Measurements from ENCODE around the gene ESR1. TPM values are rescaled to one million over a fixed set of nuclear protein-coding genes. Genes with fewer than 3 reads are reported as not detected.
"Not testable (repeated sequence)": the region's sequence is repeated elsewhere in the genome, so short reads cannot be mapped to it uniquely, and the experiment has no call there.

Gene ESR1
- total RNA-seq, 2 donors from 2014 or later: 2.4 to 4.9 TPM

DNA sequence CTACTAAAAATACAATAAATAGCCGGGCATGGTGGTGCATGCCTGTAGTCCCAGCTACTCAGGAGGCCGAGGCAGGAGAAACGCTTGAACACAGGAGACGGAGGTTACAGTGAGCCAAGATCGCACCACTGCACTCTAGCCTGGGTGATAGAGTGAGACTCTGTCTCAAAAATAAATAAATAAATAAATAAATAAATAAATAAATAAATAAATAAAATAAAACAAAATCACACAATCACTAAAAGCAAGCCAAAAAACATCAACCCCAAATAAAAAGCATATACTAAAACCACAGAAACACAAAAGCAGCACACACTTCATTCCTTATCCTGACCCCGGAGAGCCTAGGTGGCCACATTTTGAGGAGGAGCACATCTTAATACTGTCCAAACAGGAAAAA lies 330.9 kb downstream of the ESR1 start:
- DNase-seq; ATAC-seq; intact Hi-C loops (cut with DNase I): not testable (repeated sequence)

DNA sequence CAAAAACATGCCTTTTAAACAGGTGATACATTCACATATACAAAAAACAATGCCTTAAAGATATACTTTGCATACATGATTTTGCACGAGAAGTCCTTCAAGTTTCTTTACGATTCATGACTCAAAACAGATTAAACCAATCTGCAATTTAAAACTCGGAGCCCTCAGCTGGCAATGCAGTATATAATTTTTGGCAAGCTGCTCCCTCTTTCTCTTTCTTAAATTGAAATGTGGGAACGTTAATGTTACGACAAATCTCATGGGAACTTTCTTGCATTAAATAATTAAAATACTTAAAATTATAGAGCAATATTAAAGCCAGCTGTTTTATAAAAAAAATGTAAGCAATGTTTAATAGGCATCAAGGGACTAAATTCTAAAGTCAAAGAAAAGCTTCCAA lies 334.6 kb downstream of the ESR1 start:
- intact Hi-C loops (cut with DNase I): no loop called here
- DNase-seq: no peak
- no peak for ATAC-seq

DNA sequence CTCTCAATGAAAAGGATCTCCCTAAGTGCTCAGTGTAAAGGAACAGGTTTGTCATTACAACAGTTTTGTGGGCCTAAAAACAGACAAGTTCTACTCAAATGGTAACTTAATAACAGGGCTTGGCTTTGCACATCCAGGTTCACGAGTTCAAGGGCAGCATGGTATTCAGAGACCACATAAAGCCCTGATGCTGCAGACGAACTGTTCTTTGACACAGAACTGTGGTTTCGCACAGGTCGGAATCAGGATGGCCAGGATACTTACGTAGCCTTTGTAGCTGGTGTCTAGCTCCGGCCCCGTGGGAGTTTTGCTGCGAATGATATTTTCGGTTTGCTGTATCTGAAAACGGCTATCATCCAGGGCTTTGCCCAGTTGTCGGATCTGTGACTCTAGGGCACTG lies 335.9 kb downstream of the ESR1 start:
- ATAC-seq: no peak
- intact Hi-C loops (cut with DNase I): no loop called here
- no peak for DNase-seq

DNA sequence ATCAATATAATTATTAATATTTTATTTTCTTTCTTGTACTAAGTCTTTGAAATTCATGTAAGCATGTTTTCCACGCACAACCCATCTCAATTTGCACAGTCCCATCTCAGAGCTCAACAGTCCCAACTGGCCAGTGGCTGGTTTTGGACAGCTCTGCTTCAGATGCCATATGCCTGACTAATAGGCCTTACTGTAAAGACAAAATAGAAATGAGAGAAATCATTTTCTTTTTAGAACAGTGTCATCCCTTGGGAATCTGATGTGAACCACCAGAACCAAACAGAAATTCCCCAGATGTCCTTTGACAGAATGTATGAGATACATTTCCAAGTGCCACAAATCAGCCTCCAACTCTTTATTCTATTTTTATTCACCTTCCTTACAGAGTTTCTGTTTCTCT lies 338.9 kb downstream of the ESR1 start:
- ATAC-seq: peak in 1 of 2 donors; percentile 58
- intact Hi-C loops (cut with DNase I): no loop called here

DNA sequence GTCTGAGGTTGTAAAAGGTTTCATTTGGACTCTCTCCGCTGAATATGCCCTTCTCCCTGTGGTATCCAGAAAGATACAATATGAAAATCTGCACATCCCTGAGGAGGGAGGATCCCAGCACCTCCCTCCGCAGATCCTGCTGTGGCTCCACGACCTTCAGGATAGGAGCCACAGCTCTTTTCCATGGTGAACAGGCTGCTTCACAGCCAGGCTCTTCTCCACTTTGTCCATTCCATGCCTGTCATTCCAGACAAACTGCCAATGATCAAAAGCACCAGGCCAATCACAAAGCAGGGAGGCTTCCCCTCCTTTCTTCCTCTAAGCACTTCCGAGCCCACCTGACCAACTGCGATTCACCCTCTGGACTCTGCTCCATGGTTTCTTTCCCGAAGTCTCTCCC lies 339.8 kb downstream of the ESR1 start:
- intact Hi-C loops (cut with DNase I): no loop called here
- DNase-seq (no peak), ATAC-seq (peak; percentile 17 to 36)

More for the DNA sequence above, 338.9 kb downstream of the ESR1 start:
- no peak for DNase-seq

DNA sequence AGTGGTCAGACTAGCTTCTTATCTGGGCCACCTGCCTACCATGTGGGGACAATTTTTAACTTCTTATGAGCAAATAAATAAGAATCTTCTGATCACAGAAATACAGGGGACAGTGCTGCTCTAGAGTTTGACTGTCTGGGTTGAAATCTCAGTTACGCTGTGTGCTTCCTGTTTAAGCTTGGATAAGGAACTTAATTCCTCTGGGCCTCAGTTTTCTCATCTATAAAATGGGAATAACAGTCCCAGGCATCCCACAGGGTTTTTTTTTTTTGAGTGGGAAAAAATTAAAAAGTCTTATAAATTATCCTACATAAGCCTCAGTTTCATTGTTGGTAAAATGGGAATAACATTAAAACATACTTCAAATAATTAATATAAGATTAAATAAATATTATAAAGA lies 340.9 kb downstream of the ESR1 start:
- ATAC-seq: no peak
- DNase-seq: no peak
- intact Hi-C loops (cut with DNase I): no loop called here

DNA sequence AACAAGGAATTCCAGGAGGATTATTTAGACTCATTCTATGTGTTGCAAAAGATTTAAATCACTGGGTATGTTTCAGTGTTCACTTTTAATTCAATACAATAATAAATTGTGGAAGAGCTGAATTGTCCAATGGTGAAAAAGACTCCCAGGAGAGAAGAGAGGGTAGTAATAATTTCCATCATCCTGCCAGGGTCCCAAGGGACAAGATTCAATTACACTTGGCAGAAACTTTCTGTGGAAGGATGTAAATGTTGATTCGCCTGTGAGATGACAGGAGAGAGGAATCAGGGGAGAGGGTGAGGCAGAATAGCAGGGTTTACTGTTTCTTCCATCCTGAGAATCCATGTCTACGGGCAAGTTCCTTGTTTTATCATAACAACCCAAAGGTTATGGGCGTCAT lies 342.7 kb downstream of the ESR1 start:
- DNase-seq (no peak), ATAC-seq (no peak)
- intact Hi-C loops (cut with DNase I): no loop called here

DNA sequence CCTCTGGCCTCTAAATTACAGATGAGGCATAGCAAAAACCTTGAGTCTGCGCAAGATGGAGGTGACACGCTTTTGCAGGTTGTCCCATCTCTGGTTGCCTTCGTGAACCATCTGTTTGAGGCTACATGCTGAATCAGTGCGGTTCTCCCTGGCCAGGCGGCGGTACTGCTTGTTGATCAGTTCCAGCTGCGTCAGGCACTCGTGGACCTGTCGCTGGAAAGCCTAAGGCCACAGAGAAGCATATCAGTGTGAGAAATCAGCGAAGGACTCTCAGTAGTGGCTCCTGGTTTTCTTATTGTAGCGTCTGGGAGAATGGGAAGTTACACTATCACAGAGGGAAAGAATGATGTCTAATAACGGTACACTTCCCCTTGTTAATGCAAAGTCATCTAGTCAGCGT lies 344.4 kb downstream of the ESR1 start:
- intact Hi-C loops (cut with DNase I): no loop called here
- no peak for ATAC-seq

DNA sequence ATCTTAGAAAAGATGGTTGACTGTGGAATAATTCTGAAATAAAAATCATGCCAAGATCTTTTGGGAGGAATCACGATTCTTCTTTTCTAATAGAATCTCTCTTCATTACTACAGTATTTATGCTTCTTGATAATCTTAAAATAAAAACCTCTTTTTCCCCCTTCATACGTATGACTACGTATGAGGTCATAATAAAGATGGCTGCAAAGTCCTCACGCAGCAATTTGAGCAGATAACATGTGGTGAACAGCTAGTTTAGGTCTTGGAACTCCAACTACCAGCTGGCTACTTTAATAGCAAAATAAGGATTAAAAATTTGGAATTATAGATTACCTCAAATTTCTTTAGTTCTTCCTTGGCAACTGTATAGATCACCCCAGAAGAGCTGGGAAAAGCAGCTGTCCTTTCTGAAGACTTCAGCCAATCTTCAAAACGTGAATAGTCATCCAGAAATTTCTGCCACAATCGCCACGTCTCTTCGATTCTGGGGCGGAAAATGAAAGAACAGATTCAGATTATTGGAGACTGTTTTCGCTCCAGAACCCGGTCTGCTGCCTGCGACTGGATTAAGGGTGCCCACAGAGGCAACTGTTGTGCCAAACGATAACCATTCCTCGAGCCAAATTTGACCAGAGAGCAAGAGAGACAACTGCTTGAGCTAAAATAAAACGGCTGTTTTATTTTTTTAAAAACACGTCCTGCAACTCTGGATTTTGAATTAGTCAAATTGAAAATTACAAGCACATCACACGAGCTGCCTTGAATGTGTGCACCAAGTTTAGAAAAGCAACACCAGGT lies 347.3 kb downstream of the ESR1 start:
- intact Hi-C loops (cut with DNase I): no loop called here
- DNase-seq (no peak), ATAC-seq (no peak)

More for the DNA sequence above, 344.4 kb downstream of the ESR1 start:
- DNase-seq: no peak

DNA sequence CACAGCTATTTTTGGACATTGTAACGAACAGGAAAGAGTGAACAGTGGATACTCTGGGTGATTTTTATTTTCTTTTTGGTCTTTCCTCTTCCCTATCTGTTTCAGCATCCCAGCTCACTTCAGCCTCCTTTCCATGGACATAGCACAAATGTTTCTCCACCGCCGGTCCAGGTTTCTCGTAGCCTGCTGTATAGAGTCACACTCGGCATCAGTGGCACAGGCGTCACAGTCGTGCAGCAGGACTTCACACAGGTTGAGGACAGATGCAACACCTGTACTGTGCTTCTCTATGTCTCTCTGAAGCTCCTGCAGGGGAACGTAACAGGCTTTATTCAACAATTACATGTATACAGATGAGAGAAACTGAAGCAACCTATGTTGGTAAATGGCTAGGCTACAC lies 348.3 kb downstream of the ESR1 start:
- intact Hi-C loops (cut with DNase I): no loop called here
- DNase-seq: no peak
- ATAC-seq: no peak

DNA sequence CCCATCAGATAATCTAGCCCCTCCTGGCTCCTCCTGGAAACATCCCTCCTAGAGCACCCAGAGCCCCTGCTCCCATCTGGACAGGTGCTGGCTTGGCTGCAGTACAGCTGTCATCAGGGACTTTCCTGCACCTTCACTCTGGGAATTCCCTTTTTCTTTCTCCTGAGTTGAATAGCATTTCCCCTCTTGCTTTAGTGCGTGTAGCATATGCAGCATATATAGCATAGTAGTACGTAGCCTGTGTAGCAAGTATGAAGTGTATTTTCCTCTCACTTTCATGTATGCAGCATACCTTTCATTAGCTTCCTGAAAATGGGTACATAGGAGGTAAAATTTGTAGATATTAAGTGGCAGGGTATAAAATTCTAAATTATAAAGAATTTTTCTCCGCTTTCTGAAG lies 352.9 kb downstream of the ESR1 start:
- intact Hi-C loops (cut with DNase I): no loop called here
- DNase-seq: no peak
- no peak for ATAC-seq

DNA sequence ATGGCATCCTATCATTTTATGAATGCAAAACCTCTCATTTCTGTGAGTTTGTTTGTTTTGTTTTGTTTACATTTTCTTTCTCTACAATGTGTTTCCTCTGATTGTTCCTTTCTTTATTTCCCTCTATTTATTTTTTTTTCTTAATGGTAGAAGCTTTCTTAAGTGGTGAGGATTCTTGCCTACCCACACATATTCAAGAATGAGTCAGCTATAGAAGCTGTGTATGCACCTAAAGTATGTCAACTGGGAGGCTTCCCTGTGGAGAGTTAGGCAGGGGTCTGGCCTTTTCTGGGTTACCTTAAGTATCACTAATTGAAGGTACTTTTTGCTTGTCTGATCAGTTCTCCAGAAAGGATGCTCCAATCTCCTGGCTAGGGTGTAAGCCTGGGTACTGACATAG lies 354.0 kb downstream of the ESR1 start:
- intact Hi-C loops (cut with DNase I): no loop called here
- ATAC-seq (no peak), DNase-seq (no peak)

DNA sequence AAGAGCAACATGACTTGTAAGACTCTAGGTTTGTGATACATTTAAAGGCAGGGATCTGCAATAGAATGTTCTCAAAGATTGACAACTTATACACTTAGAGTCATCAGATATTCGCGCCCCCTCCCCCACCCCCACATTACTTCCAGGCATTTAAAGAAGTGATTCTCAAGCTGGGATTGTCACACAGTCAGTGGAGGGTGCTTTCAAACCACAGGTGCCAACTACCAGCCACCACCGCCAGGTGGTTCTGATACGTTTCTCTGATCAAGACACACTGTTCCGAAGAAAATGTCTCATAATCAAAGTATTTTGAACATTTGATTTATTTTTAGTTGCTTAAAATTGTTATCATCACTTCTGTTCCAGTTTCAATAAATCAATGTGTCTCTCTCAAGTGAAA lies 357.5 kb downstream of the ESR1 start:
- ATAC-seq: no peak
- intact Hi-C loops (cut with DNase I): no loop called here

DNA sequence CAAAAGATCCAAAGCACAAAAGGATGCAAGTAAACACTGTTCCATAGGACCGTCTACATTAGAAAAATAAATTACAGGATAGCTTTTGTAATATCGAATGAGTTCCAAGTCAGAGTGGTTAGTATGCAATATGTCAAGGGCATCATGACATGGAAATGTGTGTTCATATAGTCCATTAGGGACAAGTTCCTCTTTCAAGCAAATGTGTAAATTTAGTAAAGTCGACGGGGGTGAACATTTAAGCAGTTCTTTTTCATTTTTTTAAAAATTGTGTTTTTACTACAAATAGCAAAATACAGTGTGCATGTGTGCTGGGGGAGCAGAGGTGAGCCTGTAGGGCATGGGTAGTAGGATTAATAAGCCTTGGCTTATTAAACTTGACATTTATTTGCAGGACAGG lies 359.0 kb downstream of the ESR1 start:
- intact Hi-C loops (cut with DNase I): no loop called here
- DNase-seq: no peak
- ATAC-seq: no peak

More for the DNA sequence above, 357.5 kb downstream of the ESR1 start:
- DNase-seq: no peak

DNA sequence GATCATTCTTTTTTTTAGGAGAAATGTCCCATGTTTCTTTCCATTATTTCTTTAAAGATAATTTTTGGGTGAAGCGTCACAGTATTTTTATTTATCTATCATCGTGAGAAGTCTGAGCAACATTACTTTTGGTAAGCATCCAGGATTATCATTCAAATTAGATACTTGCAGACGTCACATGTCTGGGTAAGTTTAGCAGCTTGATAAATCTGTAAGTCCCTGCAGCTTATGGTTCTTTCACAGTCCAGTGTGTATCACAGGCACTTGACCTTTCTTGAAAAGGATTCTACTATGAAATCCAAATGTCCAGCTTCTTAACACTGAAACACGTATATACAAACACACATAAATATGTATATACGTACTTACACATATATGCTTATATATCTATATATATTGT lies 359.4 kb downstream of the ESR1 start:
- DNase-seq (no peak), ATAC-seq (peak in 1 of 2 donors; percentile 31)
- intact Hi-C loops (cut with DNase I): no loop called here

DNA sequence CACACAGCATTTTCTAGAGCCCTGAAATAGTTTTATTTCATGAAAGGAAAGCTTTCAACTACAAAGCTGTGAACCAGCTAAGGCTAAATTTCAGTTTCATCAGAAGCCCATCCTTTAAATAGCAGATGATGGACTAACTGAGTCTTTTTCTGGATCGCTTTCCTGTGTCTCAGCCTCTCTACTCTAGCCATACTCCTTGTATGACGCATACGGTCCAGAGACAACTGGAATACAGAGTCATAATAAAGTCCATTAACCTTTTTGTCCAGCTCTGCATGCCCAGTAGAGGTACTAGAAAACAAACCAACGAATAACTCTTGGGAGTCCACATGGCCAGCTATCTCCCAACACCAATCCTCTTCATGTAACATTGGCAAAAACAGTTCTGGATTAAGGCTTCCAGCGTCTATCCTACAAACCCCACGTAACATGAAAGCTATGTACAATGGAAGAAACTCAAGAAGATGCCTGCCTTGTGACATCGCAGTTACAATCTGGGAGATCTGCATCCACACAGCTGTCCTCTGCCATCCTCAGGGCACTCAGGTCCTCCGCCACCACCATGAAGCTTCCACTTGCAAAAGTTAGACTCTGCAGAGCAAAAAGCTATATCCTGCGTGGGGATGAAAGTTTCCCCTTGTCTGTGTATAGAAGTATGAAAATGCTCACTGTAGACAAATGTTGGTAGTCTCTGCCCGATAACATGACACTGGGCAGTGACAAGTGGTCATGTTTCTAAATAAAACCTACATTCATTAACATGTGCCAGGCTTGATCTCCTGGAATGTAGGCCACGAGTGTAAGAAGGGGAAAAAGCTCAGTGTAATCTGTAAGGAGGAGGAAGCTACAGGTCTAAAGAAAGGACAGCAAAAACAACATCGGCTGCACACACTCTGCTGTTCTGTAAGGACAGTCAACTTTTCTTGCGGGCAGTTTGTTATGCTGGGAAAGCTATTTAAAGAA lies 360.4 kb downstream of the ESR1 start:
- ATAC-seq: peak; percentile 75 to 79
- intact Hi-C loops (cut with DNase I): no loop called here
- no peak for DNase-seq

DNA sequence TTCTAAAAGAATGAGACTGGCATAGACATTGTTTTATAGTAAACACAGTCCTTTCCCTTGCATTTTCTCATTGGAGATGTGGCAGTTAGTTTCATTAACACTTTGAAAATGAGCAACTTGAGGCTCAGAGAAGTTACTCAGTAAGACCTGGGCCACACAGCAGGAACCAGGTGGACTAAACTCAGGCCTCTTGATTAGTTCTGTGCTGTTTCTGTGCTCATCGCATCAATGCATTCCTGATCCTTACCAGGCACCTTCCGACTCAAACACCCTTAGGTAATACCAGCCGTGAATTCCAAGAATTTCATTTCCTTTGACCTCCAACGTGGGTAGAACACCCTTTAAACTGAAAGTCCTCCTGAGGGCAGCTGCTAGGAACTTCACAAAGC lies 362.8 kb downstream of the ESR1 start:
- intact Hi-C loops (cut with DNase I): no loop called here

DNA sequence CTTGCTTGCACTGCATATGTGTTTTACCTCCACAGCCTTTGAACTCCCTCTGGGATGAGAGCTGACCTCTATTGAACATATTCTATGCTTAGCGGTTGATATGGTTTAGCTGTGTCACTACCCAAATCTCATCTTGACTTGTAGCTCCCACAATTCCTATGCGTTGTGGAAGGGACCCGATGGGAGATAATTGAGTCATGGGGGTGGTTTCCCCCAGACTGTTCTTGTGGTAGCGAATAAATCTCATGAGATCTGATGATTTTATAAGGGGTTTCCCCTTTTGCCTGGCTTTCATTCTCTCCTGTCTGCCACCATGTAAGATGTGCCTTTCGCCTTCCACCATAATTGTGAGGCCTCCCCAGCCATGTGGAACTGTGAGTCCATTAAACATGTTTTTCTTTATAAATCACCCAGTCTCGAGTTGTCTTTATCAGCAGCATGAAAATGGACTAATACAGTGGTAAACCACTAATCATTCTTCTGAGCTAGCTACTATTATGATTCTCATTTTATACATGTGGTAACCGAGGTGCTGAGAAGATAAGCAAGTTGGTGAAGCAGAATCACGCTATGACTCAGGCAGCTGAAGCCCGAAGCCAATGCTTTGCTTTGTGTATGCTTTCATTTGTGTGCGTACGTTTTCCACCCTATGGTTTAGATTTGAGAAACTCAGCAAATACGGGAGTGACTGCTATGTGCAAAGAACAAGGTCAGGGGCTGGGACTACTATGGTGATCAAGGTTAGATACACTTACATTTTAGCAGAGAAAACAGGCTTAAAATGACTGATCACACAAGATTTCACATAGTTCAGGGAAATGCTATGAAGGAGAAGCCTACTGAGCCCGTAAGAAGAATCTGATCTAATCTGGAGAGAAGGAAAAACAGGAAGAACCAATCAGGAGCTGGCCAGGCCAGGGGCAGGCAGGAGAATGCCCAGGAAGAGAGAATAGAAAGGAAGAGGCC lies 363.5 kb downstream of the ESR1 start:
- intact Hi-C loops (cut with DNase I): no loop called here
- DNase-seq (no peak), ATAC-seq (peak; percentile 40 to 52)

More for the DNA sequence above, 362.8 kb downstream of the ESR1 start:
- DNase-seq: no peak
- ATAC-seq: no peak

DNA sequence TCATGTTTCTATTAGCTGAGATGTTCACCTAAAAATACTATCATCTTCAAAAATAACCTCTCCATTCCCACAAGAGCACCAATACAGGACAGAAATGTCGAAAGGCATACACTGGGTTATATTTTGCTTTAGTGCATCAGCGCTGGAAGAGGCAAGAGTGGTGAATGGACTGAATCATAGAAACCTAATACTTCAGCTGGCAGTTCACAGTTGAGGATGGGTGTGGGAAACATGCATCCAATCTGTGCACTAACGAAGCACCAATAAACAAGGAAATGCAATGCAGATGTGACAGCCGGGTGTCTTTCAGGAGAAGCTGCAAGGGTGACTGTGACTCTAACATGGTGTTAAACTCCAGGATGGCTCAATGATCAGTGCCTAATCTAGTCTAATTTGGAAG lies 365.8 kb downstream of the ESR1 start:
- ATAC-seq (no peak), DNase-seq (no peak)
- intact Hi-C loops (cut with DNase I): no loop called here

All from left cardiac atrium (tissue), 4 donors.